ENCODE measurements around the gene PDE6H.

Gene PDE6H

GRCh38 chr12:14951851-14952250, 21.0 kb upstream of the PDE6H start:
- DNase-seq (ENCODE audit: low spot score), result no peak

- no peak for DNase-seq (ENCODE audit: low spot score)
These were observed 20.4 kb upstream of the PDE6H start for GRCh38 chr12:14952299-14952921.

- DNase-seq (ENCODE audit: low spot score), result no peak
These were observed 19.1 kb upstream of the PDE6H start for GRCh38 chr12:14953752-14954151.

DNA sequence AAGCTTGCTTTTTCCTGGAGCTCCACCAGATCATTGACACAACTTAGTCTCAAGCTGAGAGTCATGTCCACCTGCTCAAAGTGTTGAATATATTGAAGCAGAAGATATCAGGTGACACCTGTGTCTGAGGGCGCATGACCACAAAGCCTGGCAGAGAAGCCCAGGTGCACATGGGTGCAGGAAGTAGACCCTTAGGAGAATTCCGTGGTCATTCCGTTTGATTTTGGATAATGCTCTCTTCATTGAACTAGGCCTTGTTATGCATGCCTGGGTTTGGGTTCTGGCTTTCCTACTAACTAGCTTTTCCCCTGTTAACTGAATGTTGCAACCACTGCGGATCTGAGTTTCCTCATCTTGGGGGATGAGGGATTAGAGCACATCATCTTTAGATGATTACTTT, 18.6 kb upstream of the PDE6H start:
- DNase-seq (ENCODE audit: low spot score), result no peak

GRCh38 chr12:14956024-14956891, 16.6 kb upstream of the PDE6H start:
- no peak for DNase-seq (ENCODE audit: low spot score)

- DNase-seq (ENCODE audit: low spot score), result no peak
These were observed 15.9 kb upstream of the PDE6H start for GRCh38 chr12:14956905-14957304.

DNA sequence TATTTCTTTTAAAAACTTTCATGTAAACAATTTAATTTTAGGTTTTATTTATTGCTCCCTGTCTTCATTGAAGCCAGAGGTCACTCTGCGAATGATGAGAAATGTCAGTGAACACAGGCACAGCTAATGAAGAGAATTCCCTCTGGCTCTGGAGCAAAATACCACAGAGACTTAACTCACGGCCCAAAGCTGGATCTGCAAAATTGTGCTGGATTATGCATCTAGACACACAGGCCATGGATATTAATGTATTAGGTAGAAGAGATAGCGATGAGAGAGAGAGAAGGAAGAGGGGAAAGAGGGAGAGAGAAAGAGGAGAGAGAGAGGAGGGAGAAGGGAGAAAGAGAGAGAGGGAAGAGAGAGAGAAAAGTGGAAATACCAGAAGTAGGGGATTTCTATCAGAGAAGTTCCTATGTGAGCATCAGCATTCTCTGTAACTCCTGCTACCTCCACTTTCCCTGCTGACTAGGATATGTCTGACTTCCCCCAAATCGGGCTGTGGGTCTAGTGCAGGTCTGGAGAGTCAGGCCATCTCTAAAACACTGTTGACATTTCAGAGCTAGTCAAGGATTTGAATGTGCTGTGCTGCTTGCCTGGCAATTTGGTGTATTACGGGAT, 15.2 kb upstream of the PDE6H start:
- no peak for DNase-seq (ENCODE audit: low spot score)

GRCh38 chr12:14958361-14959125, 14.3 kb upstream of the PDE6H start:
- no peak for DNase-seq (ENCODE audit: low spot score)

DNA sequence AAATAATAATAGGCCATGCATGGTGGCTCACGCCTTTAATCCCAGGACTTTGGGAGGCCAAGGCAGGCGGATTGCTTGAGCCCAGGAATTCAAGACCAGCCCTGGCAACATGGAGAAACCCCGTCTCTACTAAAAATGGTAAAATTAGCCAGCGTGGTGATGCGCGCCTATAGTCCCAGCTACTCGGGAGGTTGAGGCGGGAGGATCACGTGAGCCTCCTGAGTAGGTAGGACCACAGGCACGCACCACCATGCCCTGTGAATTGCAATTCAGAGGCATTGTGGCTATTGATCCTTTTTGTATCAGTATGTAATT, 13.8 kb upstream of the PDE6H start:
- DNase-seq (ENCODE audit: low spot score), result no peak

DNA sequence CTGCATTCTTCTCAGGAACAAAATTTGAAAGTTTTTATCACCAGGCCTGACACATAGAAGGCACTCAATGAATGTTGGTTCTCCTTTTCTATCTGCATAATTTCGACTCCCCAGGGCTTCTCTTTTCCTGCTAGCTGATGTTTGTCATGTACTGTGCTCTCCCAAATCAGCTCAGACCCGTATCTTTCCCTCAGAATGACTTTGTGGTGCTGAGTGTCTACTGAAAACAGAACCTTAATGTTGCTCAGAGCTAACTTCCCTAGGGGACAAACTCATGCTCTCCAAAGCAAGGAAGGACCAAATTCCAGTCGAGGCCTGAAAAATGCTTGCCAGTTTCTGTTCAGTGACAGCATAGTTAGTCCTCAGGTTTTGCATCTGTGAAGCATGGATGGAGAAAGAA, 13.4 kb upstream of the PDE6H start:
- no peak for DNase-seq (ENCODE audit: low spot score)

DNA sequence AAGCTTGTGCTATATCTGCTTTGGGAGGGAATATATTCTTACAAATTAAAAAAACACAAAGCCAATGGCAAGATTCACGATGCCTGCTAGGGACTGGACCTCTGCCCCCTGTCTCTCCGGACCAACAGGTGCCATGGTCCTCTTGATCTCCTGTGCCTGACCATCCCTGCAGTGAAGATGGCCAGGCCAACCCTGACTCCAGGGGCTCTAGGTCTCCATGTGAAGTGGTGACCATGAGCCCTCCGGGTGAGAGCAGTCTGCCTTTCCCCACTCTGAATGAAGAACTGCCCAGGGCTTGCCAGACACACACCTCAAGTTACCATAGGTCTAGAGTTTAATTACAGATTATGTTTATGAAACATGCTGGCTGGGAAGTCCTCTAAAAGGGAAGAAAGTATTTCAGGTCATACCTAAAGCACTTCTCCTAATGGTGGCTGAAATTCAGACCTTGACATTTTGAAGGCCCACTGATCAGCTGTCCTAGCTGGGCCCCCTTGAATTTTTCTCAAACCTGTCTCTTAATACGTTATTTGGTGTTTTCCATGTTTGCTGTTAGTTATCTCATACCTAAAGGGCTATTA, 12.8 kb upstream of the PDE6H start:
- DNase-seq (ENCODE audit: low spot score), result no peak

- no peak for DNase-seq (ENCODE audit: low spot score)
These were observed 12.0 kb upstream of the PDE6H start for GRCh38 chr12:14960548-14961465.

DNA sequence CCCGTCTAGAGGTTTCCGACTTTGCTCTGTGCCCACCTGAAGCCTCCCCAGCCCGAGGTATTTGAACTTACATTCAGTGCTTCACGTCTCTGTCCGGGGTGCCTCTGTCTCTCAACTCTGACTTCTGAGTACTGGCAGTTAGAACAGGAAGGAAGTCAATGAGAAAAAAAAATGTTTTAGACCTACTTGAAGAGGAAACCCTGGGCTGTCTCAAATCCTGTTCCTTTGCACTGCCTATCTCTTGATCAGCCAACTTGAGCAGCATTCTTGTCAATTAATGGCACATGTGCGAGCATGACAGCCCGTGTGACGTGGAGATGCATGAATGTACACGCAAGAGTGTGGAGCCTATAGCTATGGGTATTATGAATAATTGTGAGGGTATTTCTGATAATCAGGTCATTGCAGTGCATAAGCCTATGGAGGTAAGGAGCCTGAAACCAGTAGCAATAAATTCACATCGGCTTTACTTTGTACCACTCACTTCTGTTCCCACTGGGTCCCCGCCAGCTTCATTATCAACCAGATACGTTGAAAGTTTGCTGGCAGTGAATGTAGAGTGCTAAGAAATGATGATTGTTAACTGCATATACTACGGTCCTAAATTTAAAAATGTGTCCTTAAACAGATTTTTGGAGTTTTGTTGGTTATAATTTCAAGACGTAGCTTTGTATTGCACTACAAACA, 11.2 kb upstream of the PDE6H start, which contains the start of gene ARHGDIB:
Gene ARHGDIB (minus strand): TSS at position 136 of the 687 bp plus-strand sequence. CDS start 10,889 bp downstream, outside the sequence.
- no peak for DNase-seq (ENCODE audit: low spot score)

DNA sequence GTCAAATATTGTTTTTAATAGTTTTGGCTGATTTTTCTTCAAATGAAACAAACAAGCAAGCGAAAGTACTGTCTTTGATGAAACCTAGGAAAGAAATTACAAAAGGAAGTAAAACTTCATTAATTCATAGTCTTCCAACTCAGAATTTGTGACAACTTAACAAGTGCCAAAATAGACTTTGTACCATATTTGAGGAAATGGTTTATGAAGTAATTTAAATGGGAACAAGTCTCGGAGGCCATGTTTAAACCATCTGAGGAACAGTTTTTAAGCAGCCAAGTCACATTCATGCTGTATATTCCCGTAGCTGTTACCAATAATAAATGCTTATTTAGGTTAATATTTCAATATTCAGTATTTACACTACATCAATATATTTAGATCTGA, 10.7 kb upstream of the PDE6H start:
- DNase-seq (ENCODE audit: low spot score), result no peak

GRCh38 chr12:14962797-14963196, 10.0 kb upstream of the PDE6H start:
- no peak for DNase-seq (ENCODE audit: low spot score)

GRCh38 chr12:14963520-14963919, 9.3 kb upstream of the PDE6H start:
- no peak for DNase-seq (ENCODE audit: low spot score)

DNA sequence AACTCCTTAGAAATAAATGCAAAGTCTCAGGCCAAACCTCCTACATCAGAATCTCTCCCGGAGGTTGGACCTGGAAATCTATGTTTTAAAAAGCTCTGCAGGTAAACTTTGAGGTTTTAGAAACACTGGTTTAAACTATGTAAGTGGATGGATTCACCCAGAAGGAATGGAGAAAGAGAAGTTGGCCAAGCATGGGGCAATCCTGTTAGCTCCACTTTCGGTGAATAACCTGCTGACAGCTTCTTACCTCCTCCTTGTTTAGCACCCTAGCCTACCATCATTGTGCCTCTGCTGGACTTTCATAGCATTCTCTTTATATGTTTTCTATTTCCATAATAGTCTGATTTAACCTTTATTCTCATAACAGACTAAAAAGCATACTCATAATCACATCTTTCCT, 8.4 kb upstream of the PDE6H start:
- DNase-seq (ENCODE audit: low spot score), result no peak

- no peak for DNase-seq (ENCODE audit: low spot score)
These were observed 7.6 kb upstream of the PDE6H start for GRCh38 chr12:14965221-14965620.

DNA sequence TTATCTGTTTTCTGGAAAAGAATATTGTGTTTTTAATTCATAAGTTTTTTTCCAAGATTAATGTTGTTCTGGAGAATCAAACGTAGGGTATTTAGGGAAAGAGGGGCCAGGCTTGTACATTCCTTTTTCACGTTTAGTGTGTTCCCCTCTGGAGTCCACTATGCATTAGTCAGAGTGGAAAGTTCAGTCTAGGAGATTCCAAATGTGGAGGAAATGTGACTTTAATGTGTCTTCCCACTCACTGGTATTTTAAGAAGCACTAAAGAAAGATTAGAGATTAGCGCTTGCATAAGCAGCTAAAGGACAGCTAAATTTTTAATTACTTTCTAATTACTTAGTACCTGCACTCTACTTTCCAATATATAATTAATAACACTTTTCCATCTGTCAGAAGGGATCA, 4.4 kb upstream of the PDE6H start:
- DNase-seq (ENCODE audit: low spot score), result no peak

- DNase-seq (ENCODE audit: low spot score), result no peak
These were observed 2.4 kb upstream of the PDE6H start for GRCh38 chr12:14970473-14970872.

- DNase-seq (ENCODE audit: low spot score), result no peak
These were observed 1.8 kb downstream of the PDE6H start for GRCh38 chr12:14974633-14975032.
